Measurements from ENCODE around the gene RAET1E.
"Not testable (repeated sequence)": the region's sequence is repeated elsewhere in the genome, so short reads cannot be mapped to it uniquely, and the experiment has no call there.

The RAET1E gene

DNA sequence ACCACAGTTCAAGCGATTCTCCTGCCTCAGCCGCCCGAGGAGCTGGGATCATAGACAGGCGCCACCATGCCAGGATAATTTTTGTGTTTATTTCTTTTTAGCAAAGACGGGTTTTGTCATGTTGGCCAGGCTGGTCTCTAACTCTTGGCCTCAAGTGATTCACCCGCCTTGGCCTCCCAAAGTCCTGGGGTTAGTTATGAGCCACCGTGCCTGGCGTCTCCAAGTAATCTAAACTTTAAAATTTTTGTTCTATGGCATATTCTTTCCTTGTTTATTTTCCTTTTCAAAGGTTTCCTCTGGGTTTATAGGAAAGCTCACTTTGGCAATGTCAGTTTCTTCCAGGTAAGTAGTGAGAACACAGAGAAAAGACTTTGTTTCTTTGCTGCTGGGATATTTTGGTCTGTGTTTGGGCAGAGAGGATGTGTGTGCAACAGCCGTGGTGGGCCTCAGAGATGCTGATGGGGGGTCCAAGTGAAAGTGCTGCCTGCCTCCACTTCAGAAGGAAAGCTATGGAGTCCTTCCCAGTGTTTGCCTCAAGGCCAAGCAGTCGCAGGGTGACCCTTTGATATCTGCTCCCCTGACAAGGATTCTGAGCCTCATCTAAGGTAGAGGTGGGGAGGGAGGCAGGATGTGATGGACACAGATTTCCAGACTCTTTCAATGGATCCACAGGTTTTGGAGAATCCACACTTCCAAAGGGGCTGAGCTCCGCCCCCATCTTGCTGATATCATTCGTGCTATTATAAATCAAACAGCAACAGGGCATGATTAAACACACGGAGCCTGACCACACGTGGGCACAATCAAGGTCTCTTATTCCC is 36.1 kb downstream of the RAET1E start:
- DNase-seq (ENCODE audit: low read depth), result no peak

DNA sequence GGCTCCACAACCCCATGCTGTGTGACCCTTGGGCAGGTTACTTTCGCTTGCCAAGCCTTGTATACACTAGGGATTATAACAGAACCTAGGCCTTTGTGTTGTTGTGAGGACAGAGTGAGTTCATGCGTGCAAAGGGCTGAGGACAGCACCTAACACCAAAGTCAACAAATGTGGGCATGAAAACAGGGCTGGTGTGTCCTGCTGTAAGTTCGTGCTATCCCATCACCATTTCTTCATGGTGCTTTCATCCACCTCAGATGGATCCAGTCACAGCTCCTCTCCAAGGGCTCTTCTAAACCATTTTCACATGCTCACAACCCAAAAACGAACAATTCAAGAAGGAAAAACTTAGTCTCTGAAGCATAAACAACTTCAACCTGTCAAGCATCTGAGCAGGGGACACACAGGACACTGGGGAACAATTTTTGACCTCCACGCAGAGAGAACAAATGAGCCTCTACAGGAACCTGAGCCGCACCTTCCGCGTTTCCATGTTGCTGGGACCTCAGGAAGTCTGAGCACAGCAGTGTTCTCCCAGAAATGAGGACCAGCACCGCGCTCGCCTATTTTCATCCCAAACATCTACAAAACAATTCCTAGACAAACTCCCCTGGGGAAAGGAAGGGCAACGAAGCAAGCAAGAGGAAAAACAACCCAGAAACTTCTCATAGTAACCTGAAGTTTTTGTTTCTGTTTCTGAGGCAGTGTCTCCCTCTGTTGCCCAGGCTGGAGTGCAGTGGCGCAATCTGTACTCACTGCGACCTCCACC is 36.9 kb downstream of the RAET1E start:
- no peak for DNase-seq (ENCODE audit: low read depth)

DNA sequence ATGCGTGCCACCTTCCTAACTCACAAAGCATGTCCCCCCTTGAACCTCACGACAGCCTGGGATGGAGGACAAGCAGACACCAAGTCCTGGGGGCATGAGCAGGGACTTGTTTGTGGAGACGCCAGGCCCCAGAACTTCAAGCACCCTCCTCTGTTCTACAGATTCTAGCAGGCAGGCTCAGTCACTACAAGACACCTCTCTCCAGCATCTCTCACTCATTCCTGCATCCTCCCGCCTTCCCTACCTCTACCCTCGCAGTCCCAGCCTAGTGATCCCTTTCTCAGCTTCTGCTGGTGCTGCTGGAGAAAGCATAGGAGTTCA is 37.4 kb downstream of the RAET1E start:
- no peak for DNase-seq (ENCODE audit: low read depth)

DNA sequence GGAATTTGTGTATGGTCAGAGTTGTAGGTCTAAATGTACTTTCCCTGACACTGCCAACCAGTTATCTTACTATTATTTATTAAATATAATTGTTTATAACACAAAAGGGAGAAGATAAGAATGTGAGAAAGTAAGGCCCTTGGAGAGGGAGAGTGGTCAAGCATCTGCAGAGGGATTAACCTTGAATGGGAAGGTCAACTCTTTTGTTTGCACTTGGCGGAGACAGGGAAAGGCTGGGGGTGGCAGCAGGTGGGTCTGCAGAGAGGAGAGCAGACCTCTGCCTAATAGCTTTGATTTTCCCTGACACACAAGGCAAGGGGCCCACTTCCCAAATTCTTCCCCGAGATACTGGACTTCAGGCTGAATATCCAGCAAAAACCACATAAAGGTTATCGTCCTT is 38.0 kb downstream of the RAET1E start:
- no peak for DNase-seq (ENCODE audit: low read depth)

- no peak for DNase-seq (ENCODE audit: low read depth)
Observed at GRCh38 chr6:149859368-149859767, 38.5 kb downstream of the RAET1E start.

GRCh38 chr6:149857541-149857940 is 40.4 kb downstream of the RAET1E start:
- DNase-seq (ENCODE audit: low read depth), result no peak

- no peak for DNase-seq (ENCODE audit: low read depth)
Observed at GRCh38 chr6:149856256-149856994, 41.5 kb downstream of the RAET1E start.

- DNase-seq (ENCODE audit: low read depth), result no peak
Observed at GRCh38 chr6:149855741-149856140, 42.2 kb downstream of the RAET1E start.

- peak; percentile 57 for DNase-seq (ENCODE audit: low read depth)
Observed at GRCh38 chr6:149855040-149855654, 42.8 kb downstream of the RAET1E start.

DNA sequence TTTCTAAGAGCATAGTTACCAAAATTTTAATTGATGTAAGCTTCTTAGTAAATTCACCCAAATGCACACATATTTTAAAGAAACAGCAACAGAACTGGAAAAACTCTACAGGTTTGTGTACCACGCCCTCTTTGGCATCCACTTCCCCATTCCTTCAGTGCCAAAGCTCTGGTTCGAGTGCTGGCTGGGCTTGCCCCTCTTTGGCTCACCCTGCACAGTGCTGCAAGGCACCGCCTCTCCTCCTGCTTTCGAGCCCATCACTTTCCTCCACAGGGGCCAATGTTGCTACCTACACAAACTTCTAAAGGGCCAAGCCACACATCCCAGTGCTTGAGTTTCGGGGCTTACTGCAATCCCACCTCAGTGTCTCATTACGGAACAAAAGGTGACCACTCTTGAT is 43.4 kb downstream of the RAET1E start:
- DNase-seq (ENCODE audit: low read depth), result no peak

DNA sequence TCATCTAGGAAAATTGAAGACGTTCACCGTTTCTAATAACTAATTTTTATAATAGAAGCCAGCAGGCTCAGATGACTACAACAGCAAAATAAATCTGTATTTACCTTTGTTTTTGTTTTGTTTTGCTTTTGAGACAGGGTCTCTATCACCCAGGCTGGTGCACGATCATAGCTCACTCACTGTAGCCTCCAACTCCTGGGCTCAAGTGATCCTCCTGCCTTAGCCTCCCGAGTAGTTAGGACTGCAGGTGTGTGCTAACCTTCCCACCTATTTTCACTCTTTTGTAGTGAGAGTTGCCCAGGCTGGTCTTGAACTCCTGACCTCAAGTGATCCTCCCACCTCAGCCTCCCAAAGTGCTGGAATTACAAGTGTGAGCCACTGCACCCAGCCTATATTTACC is 43.9 kb downstream of the RAET1E start:
- not testable (repeated sequence) for DNase-seq (ENCODE audit: low read depth)

GRCh38 chr6:149852881-149853280 is 45.0 kb downstream of the RAET1E start:
- DNase-seq (ENCODE audit: low read depth), result no peak

- DNase-seq (ENCODE audit: low read depth), result no peak
Observed at GRCh38 chr6:149852180-149852579, 45.7 kb downstream of the RAET1E start.

- DNase-seq (ENCODE audit: low read depth), result peak; percentile 31
Observed at GRCh38 chr6:149851461-149852110, 46.3 kb downstream of the RAET1E start.

DNA sequence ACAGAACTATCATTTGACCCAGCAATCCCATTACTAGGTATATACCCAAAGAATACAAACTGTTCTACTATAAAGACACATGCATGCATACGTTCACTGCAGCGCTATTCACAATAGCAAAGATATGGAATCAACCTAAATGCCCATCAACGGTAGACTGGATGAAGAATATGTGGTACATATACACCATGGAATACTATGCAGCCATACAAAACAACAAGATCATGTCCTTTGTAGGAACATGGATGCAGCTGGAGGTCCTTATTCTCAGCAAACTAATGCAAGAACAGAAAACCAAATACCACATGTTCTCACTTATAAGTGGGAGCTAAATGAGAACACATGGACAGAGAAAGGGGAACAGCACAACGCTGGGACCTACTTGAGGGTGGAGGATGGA is 49.6 kb downstream of the RAET1E start:
- not testable (repeated sequence) for DNase-seq (ENCODE audit: low read depth)

Measured in GM04503 (cell line).